Keratinocyte (primary cell): Measurements from ENCODE around the gene PPARD. TPM values are rescaled to one million over a fixed set of nuclear protein-coding genes. Genes with fewer than 3 reads are reported as not detected.

ENCODE experiments used
- DNase-seq: peaks from one replicate; pipeline ENCODE4 v3.0.0-alpha.2; 2011; ENCODE audit warnings: low read depth, missing footprints, low spot score
- FAIRE-seq: peaks from 2 replicates; lab custom pipeline; 2011; peaks lifted over from hg19 to GRCh38; lab: Jason Lieb, UNC
- H2AFZ ChIP-seq: 2 replicates; pipeline ENCODE4 v1.6.0; 2012; ENCODE audit warnings: low read length, control low read depth, inconsistent platforms; ENCODE audit not compliant: control insufficient read depth
- H3K27ac ChIP-seq: 2 replicates; pipeline ENCODE4 v1.5.1; 2011; ENCODE audit warnings: low read length; ENCODE audit not compliant: control insufficient read depth, insufficient read depth
- H3K27me3 ChIP-seq: 3 replicates; pipeline ENCODE4 v1.6.0; 2011; ENCODE audit warnings: low read length; ENCODE audit not compliant: control insufficient read depth, insufficient read depth; ENCODE audit errors: extremely low read depth
- H3K36me3 ChIP-seq, 2 experiments: 2 replicates in 1 of 2; 3 replicates in 1 of 2; pipeline ENCODE4 v1.5.1; 2011; ENCODE audit warnings: low read length in 2 of 2, mild to moderate bottlenecking in 1 of 2; ENCODE audit not compliant: control insufficient read depth in 2 of 2, insufficient read depth in 2 of 2; ENCODE audit errors: extremely low read depth in 1 of 2
- H3K4me1 ChIP-seq: 3 replicates; pipeline ENCODE4 v1.5.1; 2011; ENCODE audit warnings: low read length; ENCODE audit not compliant: control insufficient read depth, insufficient read depth; ENCODE audit errors: extremely low read depth
- H3K4me2 ChIP-seq: 3 replicates; pipeline ENCODE4 v1.6.0; 2011; ENCODE audit warnings: low read depth, low read length; ENCODE audit not compliant: control insufficient read depth, insufficient read depth; ENCODE audit errors: extremely low read depth
- H3K4me3 ChIP-seq, 3 experiments: fragments of 200-600 bp in 1 of 3; sonication (generic) in 1 of 3; 2 replicates in 2 of 3; 3 replicates in 1 of 3; pipeline ENCODE4 v1.5.1; 2011 to 2016; ENCODE audit warnings: low read length in 3 of 3, mild to moderate bottlenecking in 3 of 3, control low read depth in 2 of 3, inconsistent platforms in 1 of 3, low read depth in 1 of 3, mixed read lengths in 1 of 3, mixed run types in 1 of 3, moderate library complexity in 1 of 3; ENCODE audit not compliant: control insufficient read depth in 2 of 3, insufficient read depth in 2 of 3; ENCODE audit errors: extremely low read depth in 1 of 3
- H3K79me2 ChIP-seq: 2 replicates; pipeline ENCODE4 v1.6.0; 2012; ENCODE audit warnings: low read length; ENCODE audit not compliant: control insufficient read depth, insufficient read depth
- H3K9ac ChIP-seq: 3 replicates; pipeline ENCODE4 v1.6.0; 2011; ENCODE audit warnings: low read length; ENCODE audit not compliant: control insufficient read depth, insufficient read depth; ENCODE audit errors: extremely low read depth
- H3K9me1 ChIP-seq: 3 replicates; pipeline ENCODE4 v1.6.0; 2011; ENCODE audit warnings: low read length; ENCODE audit not compliant: control insufficient read depth, insufficient read depth; ENCODE audit errors: extremely low read depth
- H3K9me3 ChIP-seq: 2 replicates; pipeline ENCODE4 v1.5.1; 2012; ENCODE audit warnings: low read depth, low read length; ENCODE audit not compliant: control insufficient read depth
- H4K20me1 ChIP-seq: 3 replicates; pipeline ENCODE4 v1.6.0; 2011; ENCODE audit warnings: low read length; ENCODE audit not compliant: control insufficient read depth, insufficient read depth; ENCODE audit errors: extremely low read depth
- CTCF ChIP-seq, 3 experiments: IDR thresholded peaks in 1 of 3; conservative IDR thresholded peaks in 1 of 3; optimal IDR thresholded peaks in 1 of 3; 2 replicates in 2 of 3; 3 replicates in 1 of 3; pipeline versions ENCODE3 to v1.5.1; 2011; ENCODE audit warnings: low read length in 3 of 3, mild to moderate bottlenecking in 3 of 3, moderate library complexity in 2 of 3, control low read depth in 1 of 3, inconsistent platforms in 1 of 3; ENCODE audit not compliant: insufficient read depth in 2 of 3; ENCODE audit errors: extremely low read depth in 1 of 3
- EZH2 ChIP-seq: IDR thresholded peaks from one replicate; pipeline ENCODE4 v1.6.1; 2012; ENCODE audit warnings: inconsistent platforms, mild to moderate bottlenecking, low read length, moderate library complexity
- dilution Hi-C: fragments of 300-500 bp; cut with MboI; formaldehyde crosslinking; loops from one replicate; pipeline ENCODE4 v1.7.0; 2020; ENCODE audit warnings: low sequenced_read_pairs; ENCODE audit not compliant: extremely low pct_ligation_motif_present
- polyA plus RNA-seq, 5 experiments: library from polyadenylated mRNA; depleted of rRNA in 3 of 5; stranded (reverse) in 3 of 5; stranded (forward) in 1 of 5; unstranded in 1 of 5; fragments of >200 nt; gene quantifications; 1 replicate in 1 of 5; 2 replicates in 3 of 5; 3 replicates in 1 of 5; pipeline versions ENCODE4 v1.2.1 to v1.2.3, GENCODE V29; 2011 to 2012; ENCODE audit warnings: missing spikeins in 2 of 5, low read depth in 1 of 5, low replicate concordance in 1 of 5

The PPARD gene
- polyA plus RNA-seq, 1 donor (not counting 4 experiments of a cell fraction or from before 2014, with no cell fraction given) = 15.1 TPM

GRCh38 chr6:35412102-35412501, 69.7 kb downstream of the PPARD start:
- H3K4me2 ChIP-seq = no peak overlapping the region
- FAIRE-seq = no peak
- dilution Hi-C loops = no loop called here

DNA sequence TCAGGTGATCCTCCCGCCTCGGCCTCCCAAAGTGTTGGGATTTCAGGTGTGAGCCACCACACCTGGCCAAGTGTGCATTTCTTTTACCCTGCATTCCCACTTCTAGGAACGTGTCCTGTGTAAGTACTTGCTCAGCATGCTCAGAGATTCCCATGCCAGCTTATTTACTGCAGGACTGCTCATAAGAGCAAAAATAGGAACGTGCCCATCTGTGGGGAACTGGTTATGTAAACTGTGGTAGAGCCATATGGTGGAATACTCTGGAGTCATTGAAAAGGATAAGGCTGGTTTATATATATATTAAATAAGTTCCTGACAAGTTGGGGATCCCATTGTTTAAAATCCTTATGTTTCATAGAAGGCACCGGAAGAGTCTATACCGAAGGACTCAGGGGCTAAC, 71.6 kb downstream of the PPARD start:
- Histone ChIP-seq H3K9me3 (no peaks in the 10 kb centered on the region), H3K4me3 (no peak overlapping the region), H3K27ac (no peak overlapping the region), H3K9me1 (no peaks in the 10 kb centered on the region), H3K36me3 (peaks cover 26 to 36% of the 10 kb centered on the region in 2 experiments), H3K79me2 (peaks cover 3% of the 10 kb centered on the region), H3K4me2 (no peak overlapping the region), H4K20me1 (peaks cover 5% of the 10 kb centered on the region), H2AFZ (no peak overlapping the region), H3K27me3 (no peaks in the 10 kb centered on the region), H3K9ac (no peak overlapping the region), H3K4me1 (peaks cover 8% of the 10 kb centered on the region)
- DNase-seq (no peak), FAIRE-seq (no peak)
- dilution Hi-C loops = no loop called here
- TF ChIP-seq EZH2 = no peak
- no peak for TF ChIP-seq CTCF (optimal IDR thresholded peaks at IDR 0.05 in 1 of 3, IDR thresholded peaks at IDR 0.05 in 1 of 3, conservative IDR thresholded peaks at IDR 0.05 in 1 of 3; ENCODE audit: extremely low read depth in 1 of 3, insufficient read depth in 2 of 3, low read length in 3 of 3)

More at GRCh38 chr6:35412102-35412501, 69.7 kb downstream of the PPARD start:
- TF ChIP-seq EZH2 (no peak), CTCF (optimal IDR thresholded peaks at IDR 0.05 in 1 of 3, IDR thresholded peaks at IDR 0.05 in 1 of 3, conservative IDR thresholded peaks at IDR 0.05 in 1 of 3; ENCODE audit: extremely low read depth in 1 of 3, insufficient read depth in 2 of 3, low read length in 3 of 3) (no peak)
- H4K20me1 ChIP-seq = peaks cover 5% of the 10 kb centered on the region
- no peak overlapping the region for H3K27ac ChIP-seq
- H3K4me1 ChIP-seq = peaks cover 13% of the 10 kb centered on the region
- no peak overlapping the region for H3K9ac ChIP-seq
- no peaks in the 10 kb centered on the region for H3K9me1 ChIP-seq
- no peak overlapping the region for H3K4me3 ChIP-seq
- H3K27me3 ChIP-seq = no peaks in the 10 kb centered on the region
- no peak for DNase-seq
- no peak overlapping the region for H2AFZ ChIP-seq
- peaks cover 22 to 39% of the 10 kb centered on the region in 2 experiments for H3K36me3 ChIP-seq
- H3K9me3 ChIP-seq = no peaks in the 10 kb centered on the region
- peaks cover 15% of the 10 kb centered on the region for H3K79me2 ChIP-seq
